Activated T-cell treated with anti-CD3 and anti-CD28 coated beads for 24 hours (primary cell): Measurements from ENCODE around the gene PTCD3.

ENCODE experiments used
- DNase-seq: peaks from one replicate; pipeline ENCODE4 v3.0.0-alpha.2; 2020; ENCODE audit warnings: low read depth

Gene PTCD3

GRCh38 chr2:86143926-86144685 lies 38.1 kb downstream of the PTCD3 start:
- no peak for DNase-seq

GRCh38 chr2:86147793-86148192 lies 41.8 kb downstream of the PTCD3 start:
- no peak for DNase-seq

- no peak for DNase-seq
Observed at GRCh38 chr2:86150502-86150901, 44.5 kb downstream of the PTCD3 start.

GRCh38 chr2:86157009-86157556 lies 51.0 kb downstream of the PTCD3 start:
- DNase-seq, result no peak

GRCh38 chr2:86158286-86158685 lies 52.3 kb downstream of the PTCD3 start:
- no peak for DNase-seq

GRCh38 chr2:86160156-86160952 lies 54.3 kb downstream of the PTCD3 start:
- no peak for DNase-seq

GRCh38 chr2:86170449-86170848 lies 64.4 kb downstream of the PTCD3 start:
- DNase-seq, result no peak

- no peak for DNase-seq
Observed at GRCh38 chr2:86171295-86171694, 65.3 kb downstream of the PTCD3 start.

- DNase-seq, result no peak
Observed at GRCh38 chr2:86172610-86173009, 66.6 kb downstream of the PTCD3 start.

GRCh38 chr2:86174445-86174844 lies 68.4 kb downstream of the PTCD3 start:
- DNase-seq, result no peak

GRCh38 chr2:86175828-86176227 lies 69.8 kb downstream of the PTCD3 start:
- no peak for DNase-seq

- DNase-seq, result no peak
Observed at GRCh38 chr2:86176597-86176996, 70.6 kb downstream of the PTCD3 start.

- DNase-seq, result no peak
Observed at GRCh38 chr2:86185517-86186212, 79.6 kb downstream of the PTCD3 start.

GRCh38 chr2:86186431-86186830 lies 80.4 kb downstream of the PTCD3 start:
- DNase-seq, result no peak

GRCh38 chr2:86189782-86190416 lies 83.9 kb downstream of the PTCD3 start:
- no peak for DNase-seq
